PC-3 (cell line): Measurements from ENCODE around the gene GRIN2A. TPM values are rescaled to one million over a fixed set of nuclear protein-coding genes. Genes with fewer than 3 reads are reported as not detected.

Experiments
- ATAC-seq: fragments of 200-7000 bp; cut with Tn5 transposase; 2 replicates; pipeline ENCODE4 v1.9.1; 2020; ENCODE audit warnings: mild to moderate bottlenecking, moderate library complexity
- Bru-seq: library from RNA; stranded (reverse); fragments of 400-500 nt; gene quantifications from one replicate; lab custom pipeline; 2021; lab: Mats Ljungman, UMichigan
- BruChase-seq, 2 experiments: library from RNA; stranded (reverse); fragments of 400-500 nt; gene quantifications; one replicate each; lab custom pipeline; 2021; lab: Mats Ljungman, UMichigan
- BruUV-seq: library from RNA; stranded (reverse); fragments of 400-500 nt; replicated peaks from 2 replicates; lab custom pipeline; 2021; lab: Mats Ljungman, UMichigan
- CTCF ChIA-PET: fragments of 300-600 bp; sonication (Branson Sonifier 250); formaldehyde crosslinking; loops from one replicate; lab custom pipeline; 2022; ENCODE audit warnings: antibody characterized with exemption; lab: Charles Lee
- POLR2A ChIA-PET: fragments of 300-600 bp; sonication (Branson Sonifier 250); formaldehyde crosslinking; loops from one replicate; lab custom pipeline; 2022; ENCODE audit warnings: antibody characterized with exemption; ENCODE audit not compliant: unreplicated experiment; lab: Charles Lee
- DNase-seq: peaks from one replicate; pipeline ENCODE4 v3.0.0-alpha.2; 2015
- H2AFZ ChIP-seq: fragments of 300-600 bp; sonication (generic); 2 replicates; pipeline ENCODE4 v1.6.0; 2016; ENCODE audit warnings: antibody characterized with exemption, low read length
- H3F3A ChIP-seq: fragments of 300-600 bp; sonication (generic); one replicate; pipeline ENCODE4 v1.6.0; 2017; ENCODE audit warnings: antibody characterized with exemption, low read length, control low read depth, mild to moderate bottlenecking; ENCODE audit not compliant: unreplicated experiment
- H3K27ac ChIP-seq: fragments of 300-600 bp; sonication (generic); 2 replicates; pipeline ENCODE4 v1.5.1; 2016; ENCODE audit warnings: mild to moderate bottlenecking, low read length
- H3K27me3 ChIP-seq: fragments of 300-600 bp; sonication (generic); 2 replicates; pipeline ENCODE4 v1.6.1; 2016; ENCODE audit warnings: low read length, mixed read lengths
- H3K36me3 ChIP-seq: fragments of 300-600 bp; sonication (generic); 2 replicates; pipeline ENCODE4 v1.6.1; 2016; ENCODE audit warnings: low read depth, mixed run types, low read length, mixed read lengths
- H3K4me1 ChIP-seq: fragments of 300-600 bp; sonication (generic); 2 replicates; pipeline ENCODE4 v1.5.1; 2016; ENCODE audit warnings: low read length; ENCODE audit not compliant: insufficient read depth
- H3K4me2 ChIP-seq: fragments of 300-600 bp; sonication (generic); 2 replicates; pipeline ENCODE4 v1.6.0; 2016; ENCODE audit warnings: low read length
- H3K4me3 ChIP-seq: fragments of 300-600 bp; sonication (generic); 2 replicates; pipeline ENCODE4 v1.5.1; 2016; ENCODE audit warnings: mild to moderate bottlenecking, low read length, mixed read lengths
- H3K79me2 ChIP-seq: fragments of 300-600 bp; sonication (generic); 2 replicates; pipeline ENCODE4 v1.6.1; 2017; ENCODE audit warnings: low read length, mixed read lengths
- H3K9ac ChIP-seq: fragments of 300-600 bp; sonication (generic); 2 replicates; pipeline ENCODE4 v1.6.0; 2016; ENCODE audit warnings: mild to moderate bottlenecking, low read length
- H3K9me2 ChIP-seq: fragments of 300-600 bp; sonication (generic); replicated peaks from 2 replicates; pipeline ENCODE4 v1.6.1; 2016; ENCODE audit warnings: mixed run types, low read length, mixed read lengths
- H3K9me3 ChIP-seq: fragments of 300-600 bp; sonication (generic); 2 replicates; pipeline ENCODE4 v1.6.1; 2016; ENCODE audit warnings: low read length, mixed read lengths
- H4K20me1 ChIP-seq: fragments of 300-600 bp; sonication (generic); 2 replicates; pipeline ENCODE4 v1.6.1; 2016; ENCODE audit warnings: low read length, mixed read lengths
- CTCF ChIP-seq: fragments of 300-600 bp; sonication (generic); conservative IDR thresholded peaks from 2 replicates; pipeline ENCODE4 v1.5.1; 2017; ENCODE audit warnings: antibody characterized with exemption, low read depth, mild to moderate bottlenecking, low read length
- EZH2 ChIP-seq: fragments of 300-600 bp; sonication (generic); IDR thresholded peaks from one replicate; pipeline ENCODE4 v1.6.1; 2017; ENCODE audit warnings: antibody characterized with exemption, mild to moderate bottlenecking, low read length; ENCODE audit not compliant: unreplicated experiment
- EZH2phosphoT487 ChIP-seq: fragments of 300-600 bp; sonication (generic); IDR thresholded peaks from 2 replicates; pipeline ENCODE4 v1.6.1; 2018; ENCODE audit warnings: mild to moderate bottlenecking, antibody characterized with exemption, low read length, borderline replicate concordance
- intact Hi-C: fragments of 100-400 bp; cut with micrococcal nuclease; formaldehyde crosslinking; loops from 2 replicates; pipeline ENCODE4 v1.9.0; 2023
- long read RNA-seq: library from polyadenylated mRNA; unstranded; transcript quantifications from one replicate; pipeline ENCODE4 v2.0.0, GENCODE V29; 2021; ENCODE audit not compliant: unreplicated experiment
- total RNA-seq: library from RNA; depleted of rRNA; stranded (reverse); fragments of >200 nt; gene quantifications from 2 replicates; pipeline ENCODE4 v1.2.3, GENCODE V29; 2014; rRNA removed

The GRIN2A gene
- total RNA-seq: 0.04 TPM in 1 of 2 replicates, not detected in the other
- Bru-seq, nascent RNA: percentile 1 among the genes with signal in this experiment
- percentile 1 among the genes with signal in this experiment for BruChase-seq, experiment 1, labeled RNA remaining after a 6-hour chase
- BruChase-seq, experiment 2, labeled RNA remaining after a 2-hour chase: percentile 0 among the genes with signal in this experiment
- long read RNA-seq: 0 reads

- 0 out of 2 replicates have a peak within 1 kb of the TSS, but pooled peaks have one; percentile 27 for H3K4me3 ChIP-seq
- H4K20me1 ChIP-seq: no peaks in the 10 kb centered on the region
- BruUV-seq: no TSS peak
- H3K36me3 ChIP-seq: no peaks in the 10 kb centered on the region
- no peak for TF ChIP-seq CTCF
- peak; percentile 86 for TF ChIP-seq EZH2
- DNase-seq (no peak), ATAC-seq (no peak)
- intact Hi-C loops: no loop called here
- H3K4me1 ChIP-seq: peaks cover 5% of the 10 kb centered on the region
- peaks cover 27% of the 10 kb centered on the region for H3K27me3 ChIP-seq
- H2AFZ ChIP-seq: peak within 1 kb of the TSS; percentile 50; the same call in 1 of the 2 replicates
- H3K9me3 ChIP-seq: no peaks in the 10 kb centered on the region
- H3K79me2 ChIP-seq: no peaks in the 10 kb centered on the region
- ChIA-PET CTCF (no interaction called here), POLR2A (no interaction called here)
- H3K4me2 ChIP-seq: peak within 1 kb of the TSS; percentile 53; the same call in 1 of the 2 replicates
- H3F3A ChIP-seq: no peaks in the 10 kb centered on the region
- no peak within 1 kb of the TSS for H3K27ac ChIP-seq
- no peaks in the 10 kb centered on the region for H3K9me2 ChIP-seq
- H3K9ac ChIP-seq: no peak within 1 kb of the TSS
These were observed at the start of gene GRIN2A for GRCh38 chr16:10182222-10183053. Gene GRIN2A, minus strand, starts transcription at chr16:10182428. Its CDS starts 2,017 bp downstream, at chr16:10180411.

- Histone ChIP-seq H3K27ac (no peak overlapping the region), H3F3A (no peaks in the 10 kb centered on the region), H4K20me1 (no peaks in the 10 kb centered on the region), H3K4me2 (no peak overlapping the region), H3K9me3 (no peaks in the 10 kb centered on the region), H3K4me1 (no peaks in the 10 kb centered on the region), H3K9me2 (no peaks in the 10 kb centered on the region), H3K36me3 (no peaks in the 10 kb centered on the region), H2AFZ (no peak overlapping the region), H3K9ac (no peak overlapping the region), H3K4me3 (no peak overlapping the region), H3K79me2 (no peaks in the 10 kb centered on the region), H3K27me3 (peaks cover 8% of the 10 kb centered on the region)
- CTCF ChIA-PET: no interaction called here
- TF ChIP-seq CTCF (no peak), EZH2 (no peak), EZH2phosphoT487 (no peak)
- no peak for ATAC-seq
- BruUV-seq: no TSS peak
- POLR2A ChIA-PET: no interaction called here
- DNase-seq: no peak
- intact Hi-C loops: no loop called here
These were observed 49.3 kb upstream of the GRIN2A start for GRCh38 chr16:10231563-10231962.
